GM19452 (cell line): Measurements from ENCODE around the gene CALML6.
"Not testable (repeated sequence)": the region's sequence is repeated elsewhere in the genome, so short reads cannot be mapped to it uniquely, and the experiment has no call there.

ENCODE experiments used
- ATAC-seq: cut with Tn5 transposase; IDR thresholded peaks from one replicate; pipeline ENCODE4 v1.9.1; 2021; ENCODE audit not compliant: unreplicated experiment

The CALML6 gene

DNA sequence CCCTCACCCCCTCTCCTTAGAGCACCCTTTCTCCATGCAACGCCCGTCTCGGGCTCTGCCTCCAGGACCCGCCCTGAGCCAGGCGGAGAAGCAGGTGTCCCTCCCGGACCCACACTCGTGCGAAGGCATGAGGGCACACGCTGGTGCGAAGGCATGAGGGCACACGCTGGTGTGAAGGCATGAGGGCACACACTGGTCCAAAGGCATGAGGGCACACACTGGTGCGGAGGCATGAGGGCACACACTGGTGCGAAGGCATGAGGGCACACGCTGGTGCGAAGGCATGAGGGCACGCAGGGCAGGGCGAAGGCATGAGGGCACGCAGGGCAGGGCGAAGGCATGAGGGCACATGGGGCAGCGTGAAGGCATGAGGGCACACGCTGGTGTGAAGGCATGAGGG is 9.8 kb downstream of the CALML6 start:
- no peak for ATAC-seq

DNA sequence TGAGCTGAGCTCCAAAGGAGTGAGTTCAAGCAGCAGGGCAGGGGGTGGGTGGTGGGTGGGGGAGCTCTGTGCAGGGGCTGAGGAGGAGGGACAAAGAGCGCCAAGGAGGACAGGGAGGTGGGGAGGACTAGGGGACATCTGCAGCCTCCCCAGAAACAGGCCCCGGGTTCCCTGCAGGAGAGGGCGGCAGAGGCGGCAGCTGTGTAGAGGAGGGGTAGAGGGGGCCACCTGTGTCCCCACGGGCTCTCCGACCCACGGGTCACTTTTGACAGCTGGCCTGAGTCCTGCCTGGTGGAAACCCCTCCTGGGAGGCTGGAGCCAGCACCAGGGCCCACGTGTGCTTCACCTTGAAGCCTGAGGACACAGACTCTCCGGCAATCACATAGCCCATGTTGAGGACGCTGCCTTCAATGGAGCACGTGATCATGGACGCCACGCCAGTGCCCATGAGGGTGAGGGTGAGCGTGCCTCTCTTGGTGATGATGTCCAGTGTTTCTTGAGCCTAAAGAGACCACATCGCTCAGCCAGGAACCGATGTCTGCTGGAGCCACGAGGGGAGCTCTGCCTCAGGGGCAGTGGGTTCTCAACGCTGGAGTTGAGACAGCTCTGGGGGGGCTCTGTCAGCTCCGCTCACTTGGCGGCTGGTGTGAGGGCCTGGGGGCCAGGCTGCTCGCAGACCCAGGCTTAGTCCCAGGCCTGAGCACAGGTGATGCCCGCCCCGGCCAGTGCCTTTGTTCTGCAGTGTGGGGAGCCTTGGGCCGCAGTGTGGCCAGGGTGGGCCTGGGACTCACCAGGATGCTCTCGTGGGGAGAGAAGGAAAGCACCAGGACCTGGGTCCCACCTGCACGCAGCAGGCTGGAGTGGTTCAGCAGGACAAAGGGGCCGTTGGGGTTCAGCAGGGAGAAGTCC is 10.6 kb downstream of the CALML6 start:
- ATAC-seq = no peak

DNA sequence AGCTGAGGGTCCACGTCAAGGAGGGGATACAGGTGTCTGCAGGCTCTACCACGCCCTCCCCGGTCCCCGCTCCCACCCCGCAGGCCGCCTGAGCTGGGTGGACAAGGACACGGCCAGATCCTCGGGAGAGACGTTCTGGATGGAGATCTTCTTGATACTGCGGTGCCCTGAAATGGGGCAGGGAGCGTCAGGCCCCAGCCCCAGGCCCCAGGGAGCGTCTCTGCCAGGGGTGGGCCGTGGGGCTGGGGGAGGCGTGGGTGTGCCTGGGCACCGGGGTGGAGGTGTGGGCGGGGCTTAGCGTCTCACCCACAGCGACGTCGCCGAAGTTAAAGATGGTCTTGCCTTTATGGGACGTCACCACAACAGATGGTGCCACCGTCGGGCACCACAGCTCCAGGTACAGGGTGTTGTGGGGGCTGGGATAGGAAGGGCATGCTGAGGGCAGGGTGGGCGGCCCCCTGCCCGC is 11.3 kb downstream of the CALML6 start:
- no peak for ATAC-seq

DNA sequence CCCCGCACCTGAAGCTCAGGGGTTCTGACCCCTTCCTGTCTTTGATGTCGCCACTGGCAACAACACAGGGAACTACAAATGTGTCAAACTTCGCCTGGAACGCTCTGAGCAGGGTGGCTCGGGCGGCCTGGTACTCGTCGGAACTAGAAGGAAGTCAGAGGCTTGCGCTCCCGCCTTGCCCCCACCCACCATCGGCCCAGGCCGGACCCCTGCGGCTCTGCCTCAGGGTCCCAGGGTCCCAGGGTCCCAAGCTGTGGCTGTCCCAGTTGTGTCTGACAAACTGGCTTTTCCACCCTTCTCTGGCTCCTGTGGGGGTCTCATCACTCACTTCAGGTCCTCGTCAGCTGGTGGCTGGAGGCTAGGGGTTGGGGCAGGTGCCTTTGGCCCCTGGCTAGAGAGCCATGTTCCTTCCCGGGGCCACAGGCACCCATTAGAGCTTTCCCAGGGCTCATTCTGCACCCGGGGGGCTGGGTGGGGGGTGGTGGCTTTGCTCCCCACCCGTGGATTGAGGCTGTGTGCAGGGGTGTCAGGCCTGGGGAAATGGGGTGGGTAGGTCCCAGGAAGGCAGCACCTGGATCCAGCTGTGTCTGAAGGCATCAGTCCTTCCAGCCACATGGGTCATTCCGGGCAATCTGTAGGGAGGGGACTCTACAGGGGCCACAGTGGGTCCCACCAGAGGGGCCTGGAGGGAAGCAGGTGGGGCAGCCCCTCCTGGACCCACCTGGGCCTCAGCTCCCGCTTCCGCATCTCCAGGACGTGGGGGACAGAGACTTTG is 12.0 kb downstream of the CALML6 start:
- ATAC-seq = no peak

DNA sequence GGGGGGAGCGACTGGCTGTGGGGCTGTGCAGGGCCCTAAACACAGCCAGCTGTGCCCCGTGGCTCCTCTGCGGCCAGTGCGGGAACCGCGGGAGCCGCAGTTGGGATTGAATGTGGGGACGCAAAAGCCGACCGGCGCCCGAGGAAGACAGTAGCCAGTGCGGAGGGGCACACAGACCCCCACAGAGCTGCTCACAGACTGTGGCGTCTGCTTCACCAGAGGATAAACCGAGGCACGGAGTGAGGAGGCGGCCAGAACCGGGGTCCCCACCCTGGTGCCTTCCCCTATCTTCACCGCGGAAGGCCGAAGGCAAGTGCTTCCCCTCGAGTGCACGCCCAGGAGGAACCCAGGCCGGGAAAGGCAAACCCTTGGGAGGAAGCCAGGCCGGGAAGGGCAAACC is 12.7 kb downstream of the CALML6 start:
- no peak for ATAC-seq

DNA sequence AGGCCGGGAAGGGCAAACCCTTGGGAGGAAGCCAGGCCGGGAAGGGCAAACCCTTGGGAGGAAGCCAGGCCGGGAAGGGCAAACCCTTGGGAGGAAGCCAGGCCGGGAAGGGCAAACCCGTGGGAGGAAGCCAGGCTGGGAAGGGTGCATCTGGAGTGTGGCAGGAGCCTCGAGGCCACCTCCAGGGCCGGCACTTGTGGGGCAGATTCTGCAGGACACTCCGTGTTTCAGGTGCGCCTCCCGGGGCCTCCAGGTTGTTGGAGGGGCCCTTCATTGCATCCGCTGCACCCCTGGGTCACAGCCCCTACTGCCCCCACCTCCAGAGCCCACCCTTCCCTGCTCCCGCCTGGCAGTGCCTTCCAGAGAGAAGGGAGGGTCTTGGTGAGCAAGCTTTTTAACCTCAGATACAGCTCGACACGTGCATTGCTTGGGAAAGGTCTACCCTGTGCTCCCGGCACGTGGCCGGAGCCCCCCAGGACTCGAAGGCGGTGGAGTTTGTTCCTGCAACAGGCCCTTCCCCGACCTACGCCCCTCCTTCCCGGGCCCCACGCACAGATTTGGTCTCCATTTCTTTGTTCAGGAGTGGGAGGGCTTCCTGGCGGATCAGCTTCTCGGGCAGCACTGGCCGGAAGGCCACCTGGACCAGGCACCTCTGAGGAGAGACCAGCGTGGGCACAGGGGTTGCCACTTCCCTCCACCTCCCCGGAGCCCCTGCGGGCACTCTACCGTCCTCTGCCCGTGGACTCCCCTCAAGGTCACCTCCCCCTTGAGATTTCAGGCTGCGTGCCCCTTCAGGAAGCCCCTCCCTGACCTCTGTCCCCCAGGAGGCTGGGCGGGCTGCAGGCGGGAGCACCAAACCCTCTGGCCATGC is 13.4 kb downstream of the CALML6 start:
- no peak for ATAC-seq

DNA sequence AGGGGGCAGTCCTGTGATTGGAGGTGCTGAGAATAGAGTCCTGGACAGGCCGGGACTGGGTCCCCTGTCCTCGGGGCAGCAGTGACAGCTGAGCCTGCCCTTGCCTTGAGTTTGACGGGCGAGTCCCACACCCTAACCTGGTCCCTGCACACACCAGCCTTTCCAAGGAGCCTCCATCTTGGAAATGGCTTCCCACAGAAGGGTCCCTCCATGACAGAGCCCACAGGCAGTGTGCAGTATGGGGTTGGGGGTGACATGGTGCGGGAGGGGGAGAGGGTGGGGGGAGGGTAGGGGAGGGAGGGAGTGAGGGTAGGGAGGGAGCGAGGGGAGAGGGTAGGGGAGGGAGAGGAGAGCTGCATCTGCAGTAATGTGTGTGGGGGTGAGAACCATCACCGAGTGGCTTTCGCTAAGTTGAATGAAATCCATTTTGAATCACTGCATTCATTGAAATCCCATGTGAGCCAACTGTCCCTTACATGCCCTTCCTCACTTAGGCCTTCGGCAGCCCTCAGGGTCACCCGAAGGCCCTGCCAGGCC is 14.1 kb downstream of the CALML6 start:
- no peak for ATAC-seq

DNA sequence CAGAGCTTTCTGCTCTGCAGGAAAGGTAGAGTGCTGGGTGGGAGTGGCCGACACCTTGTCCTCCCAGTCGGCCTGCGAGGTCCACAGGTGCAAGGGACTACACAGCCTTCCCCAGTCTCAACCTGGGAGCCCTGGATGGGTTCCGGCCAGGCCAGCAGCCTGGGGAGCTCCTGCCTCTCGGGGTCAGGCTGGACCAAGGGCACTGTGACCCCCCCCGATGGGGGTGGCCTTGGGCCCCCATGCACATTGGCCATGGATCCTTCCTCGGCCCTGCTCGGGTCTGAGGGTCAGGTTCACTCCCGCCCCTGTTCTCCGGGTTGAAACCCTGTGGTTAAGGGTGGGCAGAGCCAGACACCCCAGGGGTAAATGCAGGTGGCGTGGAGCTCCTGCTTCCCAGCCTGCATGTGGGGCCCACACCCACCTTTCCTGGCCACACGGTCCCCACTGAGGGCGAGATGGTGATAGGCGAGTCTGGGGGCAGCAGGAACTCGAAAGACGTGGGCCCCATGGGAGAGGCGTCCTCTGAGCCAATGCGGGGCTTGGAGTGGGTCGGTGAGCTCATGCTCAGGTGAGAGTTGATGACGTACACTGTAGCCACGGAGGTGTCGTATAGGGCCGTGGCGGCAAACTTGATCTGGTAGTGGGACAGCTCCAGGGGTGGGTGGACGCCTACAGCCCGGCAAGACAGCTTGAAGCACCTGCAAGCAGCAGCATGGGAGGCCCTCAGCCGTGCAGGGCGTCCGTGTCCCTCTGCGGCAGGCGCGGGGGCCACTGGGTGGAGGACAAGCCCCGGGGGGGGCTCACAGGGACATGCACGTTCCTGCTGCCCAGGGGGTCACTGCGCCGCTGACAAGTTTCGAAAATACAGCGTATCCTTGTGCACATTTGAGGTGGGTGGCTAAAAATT is 14.8 kb downstream of the CALML6 start:
- no peak for ATAC-seq

DNA sequence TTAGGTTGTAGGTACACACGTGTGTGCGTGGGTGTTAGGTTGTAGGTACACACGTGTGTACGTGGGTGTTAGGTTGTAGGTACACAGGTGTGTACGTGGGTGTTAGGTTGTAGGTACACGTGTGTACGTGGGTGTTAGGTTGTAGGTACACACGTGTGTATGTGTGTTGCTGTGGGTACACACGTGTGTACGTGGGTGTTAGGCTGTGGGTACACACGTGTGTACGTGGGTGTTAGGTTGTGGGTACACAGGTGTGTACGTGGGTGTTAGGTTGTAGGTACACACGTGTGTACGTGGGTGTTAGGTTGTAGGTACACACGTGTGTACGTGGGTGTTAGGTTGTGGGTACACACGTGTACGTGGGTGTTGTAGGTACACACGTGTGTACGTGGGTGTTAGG is 19.8 kb downstream of the CALML6 start:
- not testable (repeated sequence) for ATAC-seq

DNA sequence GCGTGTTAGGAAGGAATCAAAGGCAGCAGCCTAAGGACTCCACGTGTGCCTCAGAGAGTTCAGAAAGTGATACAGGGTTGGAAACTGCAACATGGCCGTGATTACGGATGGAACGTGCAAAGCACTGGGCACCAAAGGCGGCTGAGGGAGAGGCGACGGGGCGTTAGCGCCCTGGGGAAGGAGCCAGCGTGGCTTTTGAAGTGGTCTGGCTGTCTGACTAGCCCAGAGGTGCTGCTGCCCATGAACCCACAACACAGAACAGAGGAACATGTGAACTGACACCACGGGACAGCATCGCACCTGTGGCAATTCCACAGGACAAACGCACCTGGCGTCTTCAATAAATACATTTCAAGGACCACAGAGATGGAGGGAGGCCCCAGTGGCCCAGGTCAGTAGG is 22.0 kb downstream of the CALML6 start:
- no peak for ATAC-seq

DNA sequence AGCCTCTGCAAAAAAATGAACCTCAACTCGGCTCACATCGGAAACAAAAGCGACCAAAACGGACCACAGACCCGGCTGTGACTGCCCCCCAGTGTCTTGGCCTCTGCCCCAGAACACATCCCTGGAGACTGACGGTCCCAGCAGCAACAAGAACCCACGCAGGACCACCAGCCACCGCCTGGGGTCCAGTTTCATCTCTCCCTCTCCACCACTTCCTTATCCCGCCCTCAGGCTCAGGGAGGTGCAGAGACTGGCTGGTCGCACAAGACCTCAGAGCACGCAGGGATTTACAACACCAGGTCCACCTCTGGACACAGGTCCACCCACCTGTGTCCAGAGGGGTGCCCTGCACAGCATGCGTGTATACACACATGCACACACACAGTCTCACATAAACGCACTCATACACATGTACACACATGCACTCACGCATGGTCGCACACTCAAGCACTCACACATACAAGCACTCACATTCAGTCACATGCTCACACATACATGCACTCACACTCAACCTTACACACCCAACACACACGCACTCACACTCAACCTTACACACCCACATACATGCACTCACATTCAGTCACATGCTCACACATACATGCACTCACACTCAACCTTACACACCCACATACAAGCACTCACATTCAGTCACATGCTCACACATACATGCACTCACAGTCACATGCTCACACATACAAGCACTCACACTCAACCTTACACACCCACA is 22.7 kb downstream of the CALML6 start:
- ATAC-seq = no peak

DNA sequence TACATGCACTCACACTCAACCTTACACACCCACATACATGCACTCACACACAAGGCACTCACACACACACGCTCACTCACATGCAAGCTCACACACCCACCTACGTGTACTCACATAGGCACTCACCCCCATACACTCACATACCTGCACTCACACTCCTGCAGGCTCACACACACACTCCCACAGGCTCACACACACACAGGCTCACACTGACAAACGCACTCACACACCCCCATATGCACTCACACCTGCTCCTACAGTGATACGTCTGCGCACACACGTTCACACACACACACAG is 23.2 kb downstream of the CALML6 start:
- ATAC-seq = no peak

DNA sequence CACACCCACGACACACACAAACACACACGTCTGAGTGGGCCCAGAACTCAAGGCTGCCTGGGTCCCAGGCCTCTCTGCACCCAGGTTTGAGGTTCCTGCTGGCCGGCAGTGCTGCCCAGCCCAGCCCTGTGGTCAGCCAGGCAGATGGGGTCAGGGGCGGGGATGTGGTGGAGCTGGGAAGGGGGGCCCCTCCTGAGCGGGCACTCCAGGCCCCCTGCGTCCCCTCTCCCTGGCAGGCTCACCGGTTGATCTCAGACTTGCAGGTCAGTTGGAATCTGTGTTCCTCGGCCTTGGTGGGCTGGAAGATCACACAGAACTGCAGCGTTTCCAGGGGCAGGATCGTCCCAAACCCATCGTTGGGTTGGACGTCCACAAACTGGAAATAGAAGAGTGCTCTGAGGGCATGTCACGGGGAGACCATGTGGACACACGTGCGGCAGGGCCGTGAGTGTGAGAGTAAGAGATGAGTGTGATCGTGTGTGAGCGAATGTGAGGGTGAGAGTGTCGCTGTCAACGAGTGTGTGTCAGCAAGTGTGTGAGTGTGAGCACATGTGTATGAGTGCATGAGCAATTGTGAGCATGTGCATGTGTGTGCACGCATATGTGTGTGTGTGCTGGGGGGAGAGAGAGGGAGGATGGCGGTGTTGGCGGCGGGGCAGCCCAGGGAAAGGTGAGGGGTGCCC is 23.7 kb downstream of the CALML6 start:
- no peak for ATAC-seq

DNA sequence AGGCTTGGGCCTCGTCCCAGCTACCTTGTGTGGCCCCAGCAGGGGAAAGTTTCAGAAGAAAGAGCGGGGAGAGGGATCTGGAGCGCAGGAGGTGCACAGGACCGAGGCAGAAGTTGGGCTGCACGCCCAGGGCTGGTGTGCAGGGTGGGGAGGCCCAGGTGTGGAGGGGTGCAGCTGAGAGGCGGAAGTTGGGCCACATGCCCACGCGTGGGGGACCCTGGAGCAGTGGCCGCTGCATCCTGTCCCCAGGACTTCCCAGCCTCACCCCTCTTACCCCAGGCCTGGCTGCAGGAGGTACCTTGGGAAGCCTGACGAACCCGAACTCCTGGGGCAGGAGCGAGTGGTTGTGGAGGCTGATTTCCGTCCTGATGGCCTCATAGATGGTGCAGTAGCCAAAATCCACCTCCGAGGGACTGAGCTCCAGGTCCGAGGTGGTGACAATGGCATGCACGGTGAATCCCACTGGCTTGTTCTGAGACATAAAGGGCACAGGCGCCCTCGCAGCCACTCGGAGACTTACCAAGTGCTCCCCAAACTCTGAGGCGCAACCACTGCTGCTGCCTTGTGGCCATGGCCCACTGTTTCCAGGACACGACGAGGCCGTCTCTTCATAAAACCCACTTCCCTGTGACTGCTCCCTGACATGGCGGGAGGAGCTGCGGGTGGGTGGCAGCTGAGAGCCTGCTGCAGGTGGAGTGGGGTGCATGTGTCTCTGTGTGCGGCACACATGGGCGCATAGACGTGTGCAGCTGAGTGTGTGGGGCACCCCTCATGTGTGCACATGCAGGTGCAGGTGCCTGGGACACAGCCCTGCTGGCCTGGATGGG is 24.4 kb downstream of the CALML6 start:
- ATAC-seq = no peak

DNA sequence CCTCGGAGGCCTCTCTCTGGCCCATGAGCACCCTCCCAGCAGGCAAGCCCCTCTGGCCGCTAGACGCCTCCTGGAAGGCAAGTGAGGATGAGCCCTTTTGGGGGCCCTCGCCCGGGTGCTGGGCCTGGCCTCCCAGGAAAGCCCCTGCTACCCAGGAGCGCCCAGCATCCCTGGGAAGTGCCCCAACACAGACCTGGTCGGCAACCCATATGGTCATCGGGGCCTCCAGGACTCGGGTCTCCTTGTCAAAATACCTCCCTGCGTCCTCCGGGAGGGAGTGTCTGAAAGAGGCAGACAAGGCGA is 25.0 kb downstream of the CALML6 start:
- no peak for ATAC-seq

DNA sequence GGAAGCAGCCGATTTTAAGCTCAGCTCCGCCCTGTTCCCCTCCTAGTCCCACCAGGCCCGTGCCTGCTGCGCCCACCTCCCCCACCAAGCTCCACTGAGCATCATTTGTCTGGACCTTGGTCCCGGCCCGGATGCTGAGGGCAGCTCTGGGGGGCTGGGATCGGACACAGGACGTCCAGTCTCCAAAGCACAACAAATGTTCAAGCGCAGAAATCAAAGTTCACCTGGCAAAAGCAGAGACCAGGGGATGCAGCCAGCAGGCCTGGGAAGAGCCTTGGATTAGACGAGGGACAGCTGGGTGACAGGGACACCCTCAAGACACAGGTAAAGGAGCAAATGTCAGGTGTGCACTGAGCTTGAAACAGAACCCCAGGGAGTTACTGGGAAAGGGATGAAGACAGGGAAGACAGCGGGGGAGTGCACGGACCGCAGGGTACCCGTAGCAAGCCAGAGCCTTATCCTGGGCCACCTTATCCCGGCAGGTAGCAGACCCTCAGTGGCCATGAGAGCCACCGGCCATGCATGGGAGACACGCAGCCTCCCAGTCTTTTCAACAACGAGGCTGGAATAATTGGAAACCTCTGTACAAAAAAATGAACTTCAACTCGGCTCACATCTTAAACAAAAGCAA is 26.3 kb downstream of the CALML6 start:
- no peak for ATAC-seq

DNA sequence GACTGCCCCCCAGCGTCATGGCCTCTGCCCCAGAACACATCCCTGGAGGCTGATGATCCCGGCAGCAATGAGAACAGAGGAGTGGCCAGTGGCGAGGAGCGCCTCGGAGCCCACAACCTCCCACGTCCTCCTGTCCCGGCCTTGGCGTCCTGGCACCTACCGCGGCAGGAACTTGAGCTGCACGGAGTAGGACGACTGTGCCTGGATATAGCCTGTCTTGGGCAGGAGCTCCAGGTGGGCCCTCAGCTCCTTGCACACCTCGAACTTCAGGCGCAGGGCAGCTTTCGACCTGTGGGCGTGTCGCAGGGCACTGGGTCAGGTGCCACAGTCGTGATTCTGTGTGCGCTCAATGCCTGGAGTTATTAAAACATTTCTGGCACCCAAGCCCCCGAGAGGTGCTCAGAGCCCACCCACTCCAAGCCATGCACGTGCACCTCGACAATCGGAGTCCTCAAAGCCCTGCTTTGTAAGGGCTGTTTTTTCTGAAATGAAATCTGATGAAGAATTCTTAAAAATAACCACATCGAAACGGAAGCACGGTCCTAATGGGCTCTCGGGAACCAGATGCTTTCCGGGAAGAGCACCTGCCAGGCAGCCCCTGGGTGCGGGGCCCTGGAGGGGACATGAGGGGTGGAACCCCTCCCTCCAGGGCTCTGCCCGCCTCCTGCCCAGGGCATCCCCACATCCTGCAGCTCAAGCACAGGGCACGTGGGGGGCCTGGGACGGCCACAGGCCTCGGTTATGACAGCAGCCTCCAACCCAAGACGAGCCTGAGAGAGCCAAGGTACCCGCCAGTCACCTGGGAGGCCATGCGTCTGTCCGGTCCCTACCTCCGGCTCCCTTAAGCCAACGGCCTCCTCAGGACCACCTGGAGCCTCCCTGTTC is 27.1 kb downstream of the CALML6 start:
- no peak for ATAC-seq
